Measurements from ENCODE around the gene APBB2. TPM values are rescaled to one million over a fixed set of nuclear protein-coding genes. Genes with fewer than 3 reads are reported as not detected.

The APBB2 gene
- total and polyA plus RNA-seq, 2 of the 8 experiments (the other 6 are each of a cell fraction or from before 2014, with no cell fraction given) = 58.7 to 59.4 TPM

DNA sequence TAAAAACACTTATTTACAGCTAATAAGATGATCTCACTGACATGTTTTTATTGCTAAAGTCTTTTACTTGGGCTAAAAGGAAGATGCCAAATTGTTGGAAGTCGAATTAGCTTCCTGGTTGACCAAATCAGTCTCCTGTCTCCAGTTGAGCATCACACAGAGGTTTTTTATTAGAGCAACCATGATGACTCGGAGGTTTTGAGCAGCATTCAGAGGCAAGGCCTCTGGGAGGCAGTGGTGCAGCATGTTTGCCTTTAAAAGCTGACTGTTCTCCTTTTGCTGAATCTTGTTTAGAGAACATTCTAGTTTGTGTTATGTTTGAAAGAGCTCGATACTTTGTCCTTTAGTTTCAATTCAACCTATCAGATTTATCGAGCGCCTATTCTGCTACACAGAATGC lies 44.4 kb upstream of the APBB2 start (continued):
- TF ChIP-seq, protein P1, sequence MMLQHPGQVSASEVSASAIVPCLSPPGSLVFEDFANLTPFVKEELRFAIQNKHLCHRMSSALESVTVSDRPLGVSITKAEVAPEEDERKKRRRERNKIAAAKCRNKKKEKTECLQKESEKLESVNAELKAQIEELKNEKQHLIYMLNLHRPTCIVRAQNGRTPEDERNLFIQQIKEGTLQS (IDR thresholded peaks at IDR 0.05; ENCODE audit: insufficient read depth, low read depth, low read length) = no peak
- TF ChIP-seq ZNF274 (IDR thresholded peaks at IDR 0.05; ENCODE audit: borderline replicate concordance, extremely low read depth, low read length) (no peak), POLR2A (IDR thresholded peaks at IDR 0.05; ENCODE audit: control extremely low read depth in 1 of 2, low read depth in 2 of 2, low read length in 2 of 2) (peak in 1 of 2 experiments; percentile 12; a peak in 2 of 3 replicates), BRCA1 (IDR thresholded peaks at IDR 0.05; ENCODE audit: low read depth, low read length) (no peak), CTBP2 (IDR thresholded peaks at IDR 0.05; ENCODE audit: borderline replicate concordance, insufficient read depth, insufficient read length, low read length) (no peak), MAFK (IDR thresholded peaks at IDR 0.05; ENCODE audit: low read depth, low read length) (peak; percentile 97), EZH2 (IDR thresholded peaks at IDR 0.05; ENCODE audit: low read depth, low read length, severe bottlenecking) (no peak), RAD21 (IDR thresholded peaks at IDR 0.05 in 1 of 2, conservative IDR thresholded peaks at IDR 0.05 in 1 of 2; ENCODE audit: low read depth in 2 of 2, low read length in 2 of 2) (peak; percentile 42 to 54)
- TF ChIP-seq, protein P2, sequence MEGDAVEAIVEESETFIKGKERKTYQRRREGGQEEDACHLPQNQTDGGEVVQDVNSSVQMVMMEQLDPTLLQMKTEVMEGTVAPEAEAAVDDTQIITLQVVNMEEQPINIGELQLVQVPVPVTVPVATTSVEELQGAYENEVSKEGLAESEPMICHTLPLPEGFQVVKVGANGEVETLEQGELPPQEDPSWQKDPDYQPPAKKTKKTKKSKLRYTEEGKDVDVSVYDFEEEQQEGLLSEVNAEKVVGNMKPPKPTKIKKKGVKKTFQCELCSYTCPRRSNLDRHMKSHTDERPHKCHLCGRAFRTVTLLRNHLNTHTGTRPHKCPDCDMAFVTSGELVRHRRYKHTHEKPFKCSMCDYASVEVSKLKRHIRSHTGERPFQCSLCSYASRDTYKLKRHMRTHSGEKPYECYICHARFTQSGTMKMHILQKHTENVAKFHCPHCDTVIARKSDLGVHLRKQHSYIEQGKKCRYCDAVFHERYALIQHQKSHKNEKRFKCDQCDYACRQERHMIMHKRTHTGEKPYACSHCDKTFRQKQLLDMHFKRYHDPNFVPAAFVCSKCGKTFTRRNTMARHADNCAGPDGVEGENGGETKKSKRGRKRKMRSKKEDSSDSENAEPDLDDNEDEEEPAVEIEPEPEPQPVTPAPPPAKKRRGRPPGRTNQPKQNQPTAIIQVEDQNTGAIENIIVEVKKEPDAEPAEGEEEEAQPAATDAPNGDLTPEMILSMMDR (IDR thresholded peaks at IDR 0.05; ENCODE audit: control extremely low read depth in 1 of 3, insufficient read depth in 1 of 3, low read depth in 1 of 3, low read length in 3 of 3) = peak in 2 of 3 experiments; percentile 6 to 51; a peak in 2 of 4 replicates

Data from H1 (cell line).